ENCODE measurements around the gene VTI1A. TPM values are rescaled to one million over a fixed set of nuclear protein-coding genes. Genes with fewer than 3 reads are reported as not detected.

The VTI1A gene
- total RNA-seq, 2 donors from 2014 or later = 20.6 to 22.0 TPM

GRCh38 chr10:112775892-112776674, 329.1 kb downstream of the VTI1A start:
- intact Hi-C loops (cut with DNase I) = no loop called here
- DNase-seq = no peak
- ATAC-seq = no peak

- intact Hi-C loops (cut with DNase I) = no loop called here
- DNase-seq (no peak), ATAC-seq (peak in 1 of 2 donors; percentile 47)
Observed at GRCh38 chr10:112778579-112778978, 331.6 kb downstream of the VTI1A start.

- intact Hi-C loops (cut with DNase I) = no loop called here
- ATAC-seq (no peak), DNase-seq (no peak)
Observed at GRCh38 chr10:112779025-112779770, 332.2 kb downstream of the VTI1A start.

DNA sequence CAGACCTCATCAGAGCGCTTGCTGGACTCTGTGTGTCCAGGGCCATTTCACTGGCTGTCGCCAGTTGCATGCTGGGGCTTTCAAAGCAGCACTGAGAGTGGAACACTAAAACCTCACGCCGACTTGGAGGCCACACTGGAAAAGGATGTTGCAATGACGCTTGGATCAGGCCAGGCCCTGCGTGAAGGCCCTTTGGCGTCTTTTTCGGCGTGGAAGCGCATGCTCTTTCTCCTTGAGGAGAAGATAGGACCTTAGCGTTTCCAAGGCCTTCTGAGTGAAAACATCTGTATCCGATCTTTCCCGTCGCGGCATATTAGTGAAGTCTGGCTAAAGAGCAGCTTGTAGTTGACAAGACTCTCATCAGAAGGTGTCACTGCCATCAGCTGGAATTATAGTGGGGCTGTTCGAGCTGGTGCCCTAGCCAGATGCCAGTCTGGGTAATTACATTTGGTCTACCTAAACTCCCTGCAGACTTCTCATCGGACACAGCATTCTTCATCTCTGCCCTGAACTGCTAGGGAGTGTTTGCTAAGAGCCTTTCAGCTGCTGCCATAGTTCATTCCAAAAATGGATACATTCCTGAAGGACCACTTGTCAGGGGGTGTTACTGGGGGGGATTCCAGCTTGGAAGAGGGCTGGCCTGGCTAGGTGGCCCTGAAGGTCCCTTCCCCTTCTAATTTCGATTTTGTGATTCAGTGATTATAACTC, 335.3 kb downstream of the VTI1A start:
- ATAC-seq = peak; percentile 83 to 95
- DNase-seq = peak; percentile 78

DNA sequence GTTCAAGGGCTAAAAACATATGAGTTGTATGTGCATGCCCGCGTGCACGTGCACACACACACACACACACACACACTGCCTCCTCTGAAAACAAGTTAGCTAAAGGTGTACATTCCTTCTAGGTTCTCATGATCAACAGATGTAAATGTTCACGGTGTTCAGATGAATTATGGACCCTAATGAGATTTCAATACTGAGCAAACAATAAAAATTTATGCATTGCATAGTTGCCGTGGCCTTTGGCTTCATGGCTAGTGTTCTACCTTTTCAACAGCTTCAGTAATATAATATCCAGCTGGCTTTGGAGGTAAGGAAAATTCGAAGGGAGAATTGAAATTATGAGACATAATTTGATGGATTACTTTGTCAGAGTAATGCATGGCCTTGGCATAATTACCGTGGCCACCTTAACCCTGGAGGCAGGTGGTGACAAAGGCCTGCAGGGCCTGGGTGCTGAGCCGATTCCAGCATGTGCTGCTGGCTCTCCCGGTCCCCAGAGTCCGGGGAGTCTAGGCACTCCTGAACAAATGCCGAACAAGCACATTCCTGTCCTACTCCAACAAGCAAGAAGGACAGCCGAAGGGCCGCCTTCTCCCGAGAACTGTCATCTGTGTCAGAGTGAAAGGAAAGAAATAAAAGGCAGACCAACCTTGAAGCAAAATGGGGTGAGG, 336.5 kb downstream of the VTI1A start:
- no peak for DNase-seq
- ATAC-seq = peak; percentile 33 to 58

More for the DNA sequence above, 335.3 kb downstream of the VTI1A start:
- intact Hi-C loops (cut with DNase I) = no loop called here

GRCh38 chr10:112784022-112784461, 337.0 kb downstream of the VTI1A start:
- intact Hi-C loops (cut with DNase I) = no loop called here
- DNase-seq = no peak
- ATAC-seq = no peak

More for the DNA sequence above, 336.5 kb downstream of the VTI1A start:
- intact Hi-C loops (cut with DNase I) = no loop called here

GRCh38 chr10:112785089-112785488, 338.1 kb downstream of the VTI1A start:
- intact Hi-C loops (cut with DNase I) = no loop called here
- ATAC-seq = no peak

GRCh38 chr10:112789248-112789647, 342.2 kb downstream of the VTI1A start:
- no peak for DNase-seq
- no peak for ATAC-seq
- intact Hi-C loops (cut with DNase I) = no loop called here

More at GRCh38 chr10:112785089-112785488, 338.1 kb downstream of the VTI1A start:
- no peak for DNase-seq

GRCh38 chr10:112790030-112790429, 343.0 kb downstream of the VTI1A start:
- intact Hi-C loops (cut with DNase I) = no loop called here
- ATAC-seq = no peak
- no peak for DNase-seq

- ATAC-seq = no peak
- intact Hi-C loops (cut with DNase I) = no loop called here
- DNase-seq = no peak
Observed at GRCh38 chr10:112790921-112791320, 343.9 kb downstream of the VTI1A start.

DNA sequence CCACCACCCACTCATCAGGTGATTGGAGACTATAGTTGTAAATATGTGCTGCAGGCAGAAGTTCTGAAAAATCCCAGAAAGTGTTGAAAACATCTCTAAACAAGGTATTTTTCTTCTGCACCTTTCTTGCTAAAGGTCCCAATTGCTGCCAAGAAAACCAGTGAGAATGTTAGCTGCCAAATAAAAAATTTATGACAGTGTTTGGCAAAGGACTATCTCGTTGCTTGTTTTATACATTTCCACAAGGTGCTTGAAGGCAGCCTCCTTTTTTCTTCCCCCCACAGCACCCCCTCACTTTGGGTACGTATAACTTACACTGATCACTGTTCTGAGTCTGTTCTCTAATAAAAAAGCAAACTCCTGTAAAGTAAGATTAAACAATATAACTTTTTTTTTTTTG, 344.4 kb downstream of the VTI1A start:
- intact Hi-C loops (cut with DNase I) = no loop called here
- ATAC-seq = peak in 1 of 2 donors; percentile 44
- DNase-seq = no peak

GRCh38 chr10:112792487-112793201, 345.6 kb downstream of the VTI1A start:
- ATAC-seq (peak; percentile 89 to 93), DNase-seq (peak; percentile 64)
- intact Hi-C loops (cut with DNase I) = no loop called here

- ATAC-seq = no peak
- intact Hi-C loops (cut with DNase I) = no loop called here
- DNase-seq = no peak
Observed at GRCh38 chr10:112793202-112793921, 346.3 kb downstream of the VTI1A start.

GRCh38 chr10:112794201-112794600, 347.2 kb downstream of the VTI1A start:
- DNase-seq (no peak), ATAC-seq (no peak)
- intact Hi-C loops (cut with DNase I) = no loop called here

- intact Hi-C loops (cut with DNase I) = no loop called here
- DNase-seq = no peak
- no peak for ATAC-seq
Observed at GRCh38 chr10:112795067-112795466, 348.1 kb downstream of the VTI1A start.

DNA sequence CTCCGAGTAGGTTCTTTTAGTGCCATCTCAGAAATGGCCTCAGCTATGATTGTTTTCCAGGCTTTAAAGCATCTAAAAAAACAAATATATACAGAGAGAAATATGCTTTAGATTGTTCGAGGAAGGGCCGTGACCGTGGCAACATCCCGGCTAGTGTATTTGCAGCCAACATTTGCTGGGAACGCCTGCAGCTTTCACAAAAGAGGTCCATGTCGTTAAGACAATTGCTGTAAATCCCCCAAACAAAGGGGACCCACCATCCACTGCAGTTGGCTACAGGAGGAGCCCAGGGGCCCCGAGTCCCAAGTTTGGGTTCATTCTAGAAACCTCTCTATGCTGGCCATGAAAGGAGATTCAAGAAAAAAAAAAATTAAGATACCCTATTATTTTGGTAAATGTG, 350.2 kb downstream of the VTI1A start:
- ATAC-seq (no peak), DNase-seq (no peak)
- intact Hi-C loops (cut with DNase I) = no loop called here

DNA sequence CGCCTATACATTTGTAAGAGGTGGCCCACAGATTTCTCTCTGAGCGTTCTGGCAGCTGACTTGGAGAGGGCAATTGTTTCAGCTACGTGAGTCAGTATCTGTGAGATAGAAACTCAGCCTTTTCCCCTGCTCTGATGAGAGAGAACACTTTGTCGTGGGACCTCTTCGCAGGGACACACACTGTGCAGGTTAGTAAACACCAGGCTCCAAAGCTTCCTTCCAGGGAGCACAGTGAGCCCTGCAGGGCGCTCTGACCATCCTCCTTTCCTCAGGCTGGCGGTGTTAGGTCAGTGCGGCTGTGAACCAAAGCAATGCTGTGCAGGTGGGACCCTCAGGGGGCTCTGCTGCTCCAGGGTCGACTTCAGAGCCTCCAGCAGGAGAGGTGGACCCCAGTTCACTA, 350.8 kb downstream of the VTI1A start:
- ATAC-seq = no peak
- intact Hi-C loops (cut with DNase I) = no loop called here
- no peak for DNase-seq

DNA sequence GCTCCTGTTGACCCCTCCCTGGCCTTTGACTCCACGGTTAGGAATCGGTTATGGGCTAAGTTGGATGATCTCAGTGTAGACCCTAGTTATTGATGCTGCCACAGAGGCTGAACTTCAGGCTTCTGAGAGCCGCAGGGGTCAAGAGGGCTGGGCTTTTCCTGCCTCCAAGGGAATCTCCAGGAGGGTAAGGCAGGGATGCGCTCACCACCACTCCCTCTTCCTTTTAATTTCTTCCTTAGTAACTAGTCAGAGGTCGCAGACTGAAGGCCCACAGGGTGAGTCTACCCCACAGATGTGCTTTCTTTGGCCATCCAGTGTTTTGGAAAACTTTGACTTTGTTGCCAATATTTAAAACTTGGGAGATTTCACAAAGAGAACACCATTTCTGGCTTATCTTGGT, 352.0 kb downstream of the VTI1A start:
- no peak for ATAC-seq
- intact Hi-C loops (cut with DNase I) = no loop called here
- DNase-seq = no peak

Data from left cardiac atrium (tissue), 4 donors.